GM23248 (cell line): Measurements from ENCODE around the gene TIPARP. TPM values are rescaled to one million over a fixed set of nuclear protein-coding genes. Genes with fewer than 3 reads are reported as not detected.

Source experiments
- DNase-seq: peaks from one replicate; pipeline ENCODE4 v3.0.0-alpha.2; 2015
- H2AFZ ChIP-seq: fragments of 200-600 bp; sonication (generic); 2 replicates; pipeline ENCODE4 v1.6.1; 2016; ENCODE audit warnings: antibody characterized with exemption
- H3F3A ChIP-seq: fragments of 200-600 bp; sonication (generic); 2 replicates; pipeline ENCODE4 v1.6.1; 2016; ENCODE audit warnings: mild to moderate bottlenecking, antibody characterized with exemption, mixed run types; ENCODE audit not compliant: insufficient read depth
- H3K27ac ChIP-seq: fragments of 200-600 bp; sonication (generic); 2 replicates; pipeline ENCODE4 v1.5.1; 2016; ENCODE audit warnings: mild to moderate bottlenecking
- H3K27me3 ChIP-seq: fragments of 200-600 bp; sonication (generic); replicated peaks from 2 replicates; pipeline ENCODE4 v1.6.1; 2016; ENCODE audit warnings: mild to moderate bottlenecking; ENCODE audit not compliant: insufficient read depth
- H3K36me3 ChIP-seq: fragments of 200-600 bp; sonication (generic); 2 replicates; pipeline ENCODE4 v1.6.1; 2016; ENCODE audit warnings: low read depth, mild to moderate bottlenecking
- H3K4me1 ChIP-seq: fragments of 200-600 bp; sonication (generic); 2 replicates; pipeline ENCODE4 v1.6.1; 2016; ENCODE audit warnings: mild to moderate bottlenecking; ENCODE audit not compliant: insufficient read depth
- H3K4me2 ChIP-seq: fragments of 200-600 bp; sonication (generic); one replicate; pipeline ENCODE4 v1.6.1; 2016; ENCODE audit warnings: mild to moderate bottlenecking; ENCODE audit not compliant: unreplicated experiment
- H3K4me3 ChIP-seq: fragments of 200-600 bp; sonication (generic); 2 replicates; pipeline ENCODE4 v1.5.1; 2016; ENCODE audit warnings: mild to moderate bottlenecking
- H3K79me2 ChIP-seq: fragments of 200-600 bp; sonication (generic); 2 replicates; pipeline ENCODE4 v1.6.1; 2016; ENCODE audit warnings: mild to moderate bottlenecking; ENCODE audit not compliant: insufficient read depth
- H3K9ac ChIP-seq: fragments of 200-600 bp; sonication (generic); 2 replicates; pipeline ENCODE4 v1.6.1; 2016; ENCODE audit warnings: mild to moderate bottlenecking
- H3K9me2 ChIP-seq: fragments of 200-600 bp; sonication (generic); 2 replicates; pipeline ENCODE4 v1.6.1; 2016; ENCODE audit warnings: mixed run types, mild to moderate bottlenecking, moderate library complexity; ENCODE audit not compliant: insufficient read depth
- H3K9me3 ChIP-seq: fragments of 200-600 bp; sonication (generic); one replicate; pipeline ENCODE4 v1.6.1; 2017; ENCODE audit warnings: low read depth
- H4K20me1 ChIP-seq: fragments of 200-600 bp; sonication (generic); 2 replicates; pipeline ENCODE4 v1.6.0; 2016; ENCODE audit not compliant: insufficient read depth
- EZH2 ChIP-seq: fragments of 200-600 bp; sonication (generic); IDR thresholded peaks from 2 replicates; pipeline ENCODE4 v1.6.1; 2018; ENCODE audit warnings: antibody characterized with exemption, mild to moderate bottlenecking; ENCODE audit not compliant: insufficient read depth, poor library complexity, severe bottlenecking
- EZH2phosphoT487 ChIP-seq: fragments of 200-600 bp; sonication (generic); IDR thresholded peaks from 2 replicates; pipeline ENCODE4 v1.6.1; 2018; ENCODE audit warnings: antibody characterized with exemption, moderate library complexity, mild to moderate bottlenecking, low read depth; ENCODE audit not compliant: insufficient read depth
- WGBS, 2 experiments: methylation state at CpG; one replicate each; pipeline ENCODE4 v1.1.6; 2015 to 2017; ENCODE audit warnings: low lambda C conversion rate in 2 of 2, low coverage in 1 of 2; ENCODE audit errors: missing lambda C conversion rate in 2 of 2; 5-methylcytosine and 5-hydroxymethylcytosine counted together
- in situ Hi-C: fragments of 300-500 bp; cut with MboI; formaldehyde crosslinking; loops from 2 replicates; pipeline ENCODE4 v1.15.0; 2020
- polyA plus RNA-seq: library from polyadenylated mRNA; unstranded; fragments of >200 nt; fragmentation: Nextera tagmentation; extraction: Ambion mirVana; gene quantifications from 2 replicates; pipeline ENCODE4 v1.2.1, GENCODE V29; 2016
- total RNA-seq: library from RNA; depleted of rRNA; stranded (reverse); fragments of >200 nt; shearing (Covaris generic); gene quantifications from 2 replicates; pipeline ENCODE4 v1.2.3, GENCODE V29; 2014

The TIPARP gene
- total and polyA plus RNA-seq, 2 experiments from 2014 or later: 35.1 to 89.5 TPM

GRCh38 chr3:156723182-156723619 is 48.8 kb downstream of the TIPARP start:
- no peak overlapping the region for H3K4me2 ChIP-seq
- H3K27me3 ChIP-seq: no peaks in the 10 kb centered on the region
- no peaks in the 10 kb centered on the region for H3K9me2 ChIP-seq
- H3K79me2 ChIP-seq: peaks cover 10% of the 10 kb centered on the region
- no peaks in the 10 kb centered on the region for H4K20me1 ChIP-seq
- TF ChIP-seq EZH2phosphoT487 (no peak), EZH2 (no peak)
- peaks cover 94% of the 10 kb centered on the region for H3F3A ChIP-seq
- H3K4me3 ChIP-seq: no peak overlapping the region
- peak overlapping the region; percentile 13; the same call in 1 of the 2 replicates for H3K9ac ChIP-seq
- in situ Hi-C loops: no loop called here
- peaks cover 40% of the 10 kb centered on the region for H3K36me3 ChIP-seq
- 98 to 100% methylated on average over 2 of the region's 2 CpGs for WGBS, 2 experiments
- peaks cover 31% of the 10 kb centered on the region for H3K4me1 ChIP-seq
- DNase-seq: peak; percentile 68
- no peaks in the 10 kb centered on the region for H3K9me3 ChIP-seq
- H2AFZ ChIP-seq: no peak overlapping the region
- peak overlapping the region; percentile 58 for H3K27ac ChIP-seq

GRCh38 chr3:156725682-156726081 is 51.3 kb downstream of the TIPARP start:
- H3K36me3 ChIP-seq: peaks cover 34% of the 10 kb centered on the region
- no peak overlapping the region for H3K4me3 ChIP-seq
- TF ChIP-seq EZH2 (no peak), EZH2phosphoT487 (no peak)
- 47 to 48% methylated on average over 4 of the region's 4 CpGs for WGBS, 2 experiments
- H3K9ac ChIP-seq: no peak overlapping the region
- no peak overlapping the region for H3K4me2 ChIP-seq
- H2AFZ ChIP-seq: no peak overlapping the region
- H3K9me3 ChIP-seq: no peaks in the 10 kb centered on the region
- no peaks in the 10 kb centered on the region for H3K79me2 ChIP-seq
- in situ Hi-C loops: no loop called here
- H3K4me1 ChIP-seq: peaks cover 23% of the 10 kb centered on the region; the same call in 1 of the 2 replicates
- H3F3A ChIP-seq: peaks cover 91% of the 10 kb centered on the region
- no peaks in the 10 kb centered on the region for H3K27me3 ChIP-seq
- DNase-seq: no peak
- no peaks in the 10 kb centered on the region for H4K20me1 ChIP-seq
- H3K9me2 ChIP-seq: no peaks in the 10 kb centered on the region
- H3K27ac ChIP-seq: peak overlapping the region; percentile 17; the same call in 1 of the 2 replicates

- no peaks in the 10 kb centered on the region for H3K27me3 ChIP-seq
- peaks cover 91% of the 10 kb centered on the region for H3F3A ChIP-seq
- no peaks in the 10 kb centered on the region for H3K9me3 ChIP-seq
- no peak for TF ChIP-seq EZH2
- no peak for TF ChIP-seq EZH2phosphoT487
- H3K4me3 ChIP-seq: no peak overlapping the region
- no peaks in the 10 kb centered on the region for H3K9me2 ChIP-seq
- 100% methylated on average over 1 of the region's 1 CpG for WGBS, 2 experiments
- peaks cover 29% of the 10 kb centered on the region for H3K36me3 ChIP-seq
- H3K27ac ChIP-seq: peak overlapping the region; percentile 66; the same call in 1 of the 2 replicates
- H2AFZ ChIP-seq: no peak overlapping the region
- H3K4me2 ChIP-seq: no peak overlapping the region
- H3K9ac ChIP-seq: no peak overlapping the region
- no peak for DNase-seq
- in situ Hi-C loops: no loop called here
- no peaks in the 10 kb centered on the region for H4K20me1 ChIP-seq
- H3K79me2 ChIP-seq: no peaks in the 10 kb centered on the region
- H3K4me1 ChIP-seq: peaks cover 23% of the 10 kb centered on the region; the same call in 1 of the 2 replicates
Measured at GRCh38 chr3:156726456-156726855, 52.1 kb downstream of the TIPARP start.

- H3K36me3 ChIP-seq: peaks cover 20% of the 10 kb centered on the region
- no peaks in the 10 kb centered on the region for H4K20me1 ChIP-seq
- H3K9me2 ChIP-seq: no peaks in the 10 kb centered on the region
- no peak overlapping the region for H3K9ac ChIP-seq
- H3K27me3 ChIP-seq: no peaks in the 10 kb centered on the region
- no peak for DNase-seq
- H3K9me3 ChIP-seq: no peaks in the 10 kb centered on the region
- 96 to 97% methylated on average over 3 of the region's 3 CpGs for WGBS, 2 experiments
- H3K4me3 ChIP-seq: no peak overlapping the region
- no peaks in the 10 kb centered on the region for H3K79me2 ChIP-seq
- H3K27ac ChIP-seq: peak overlapping the region; percentile 66
- in situ Hi-C loops: no loop called here
- peaks cover 18% of the 10 kb centered on the region; the same call in 1 of the 2 replicates for H3K4me1 ChIP-seq
- no peak for TF ChIP-seq EZH2
- TF ChIP-seq EZH2phosphoT487: no peak
- H3K4me2 ChIP-seq: no peak overlapping the region
- no peak overlapping the region for H2AFZ ChIP-seq
- peaks cover 91% of the 10 kb centered on the region for H3F3A ChIP-seq
Measured at GRCh38 chr3:156727519-156728205, 53.3 kb downstream of the TIPARP start.
